Ascending aorta (tissue), 1 donor: ENCODE data around the gene PLXDC1. TPM values are rescaled to one million over a fixed set of nuclear protein-coding genes. Genes with fewer than 3 reads are reported as not detected.

Source experiments
- total RNA-seq: library from RNA; depleted of rRNA; stranded (reverse); fragments of >200 nt; gene quantifications from one replicate; pipeline ENCODE4 v1.1.0, GENCODE V29; 2016

Gene PLXDC1
- total RNA-seq, 1 donor from 2014 or later: 23.8 TPM

Other genes starting within 250 kb of the PLXDC1 start
- gene FBXO47, start 184.2 kb downstream of the PLXDC1 start, total RNA-seq: not detected
- not detected for gene ARL5C, start 14.5 kb upstream of the PLXDC1 start, total RNA-seq
- gene CACNB1, start 46.0 kb upstream of the PLXDC1 start, total RNA-seq: 9.6 TPM
- 1,889 TPM for gene RPL19, start 48.6 kb upstream of the PLXDC1 start, total RNA-seq
- gene STAC2, start 74.3 kb upstream of the PLXDC1 start, total RNA-seq: 7.9 TPM
- gene FBXL20, start 250.0 kb upstream of the PLXDC1 start, total RNA-seq: 27.1 TPM